ENCODE data around the gene BCAT1.
"Not testable (repeated sequence)": the region's sequence is repeated elsewhere in the genome, so short reads cannot be mapped to it uniquely, and the experiment has no call there.

BCAT1 gene

GRCh38 chr12:24822121-24822899 is 126.6 kb downstream of the BCAT1 start:
- Histone ChIP-seq H3K9me3 (ENCODE audit: control insufficient read depth, insufficient read depth, low read length) (no peaks in the 10 kb centered on the region), H3K36me3 (ENCODE audit: control insufficient read depth, insufficient read depth, low read length) (peaks cover 5% of the 10 kb centered on the region; the same call in 1 of the 2 replicates), H3K4me3 (ENCODE audit: low read length) (no peak overlapping the region), H3K27ac (ENCODE audit: low read length) (no peak overlapping the region), H3K4me1 (ENCODE audit: control insufficient read depth, insufficient read depth, low read length) (no peaks in the 10 kb centered on the region), H3K27me3 (ENCODE audit: control insufficient read depth, insufficient read depth, low read length) (no peaks in the 10 kb centered on the region)
- WGBS (ENCODE audit: insufficient coverage, insufficient read length): no CpG with 5 or more reads among the region's 5 CpGs
- no peak for DNase-seq (ENCODE audit: low read depth, low spot score)

- no peak for DNase-seq (ENCODE audit: low read depth, low spot score)
- peaks cover 7% of the 10 kb centered on the region; the same call in 1 of the 2 replicates for H3K36me3 ChIP-seq (ENCODE audit: control insufficient read depth, insufficient read depth, low read length)
- no peaks in the 10 kb centered on the region for H3K27me3 ChIP-seq (ENCODE audit: control insufficient read depth, insufficient read depth, low read length)
- H3K9me3 ChIP-seq (ENCODE audit: control insufficient read depth, insufficient read depth, low read length): no peaks in the 10 kb centered on the region
- no peaks in the 10 kb centered on the region for H3K4me1 ChIP-seq (ENCODE audit: control insufficient read depth, insufficient read depth, low read length)
- H3K4me3 ChIP-seq (ENCODE audit: low read length): no peak overlapping the region
- H3K27ac ChIP-seq (ENCODE audit: low read length): no peak overlapping the region
- no CpG with 5 or more reads among the region's 3 CpGs for WGBS (ENCODE audit: insufficient coverage, insufficient read length)
Observed at GRCh38 chr12:24821691-24822090, 127.2 kb downstream of the BCAT1 start.

DNA sequence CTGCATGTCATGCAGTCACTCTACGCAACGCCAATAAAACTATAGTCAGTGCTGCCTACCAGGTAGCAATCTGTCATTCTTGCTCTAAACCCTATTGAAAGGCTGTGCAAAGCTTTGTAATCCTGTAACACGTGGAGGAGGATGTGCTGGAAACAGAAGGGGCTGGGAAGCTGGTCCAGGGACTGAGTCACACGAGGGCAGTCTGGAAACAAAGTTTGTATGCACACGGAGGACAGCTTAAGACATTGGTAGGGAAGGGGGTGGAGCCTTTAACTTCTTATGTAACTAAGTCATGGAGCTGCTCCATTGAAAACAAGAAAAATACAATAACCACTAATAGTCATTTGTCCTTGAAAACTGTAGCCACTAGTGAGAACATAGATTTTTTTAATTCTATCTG is 128.0 kb downstream of the BCAT1 start:
- H3K36me3 ChIP-seq (ENCODE audit: control insufficient read depth, insufficient read depth, low read length): peaks cover 8% of the 10 kb centered on the region; the same call in 1 of the 2 replicates

DNA sequence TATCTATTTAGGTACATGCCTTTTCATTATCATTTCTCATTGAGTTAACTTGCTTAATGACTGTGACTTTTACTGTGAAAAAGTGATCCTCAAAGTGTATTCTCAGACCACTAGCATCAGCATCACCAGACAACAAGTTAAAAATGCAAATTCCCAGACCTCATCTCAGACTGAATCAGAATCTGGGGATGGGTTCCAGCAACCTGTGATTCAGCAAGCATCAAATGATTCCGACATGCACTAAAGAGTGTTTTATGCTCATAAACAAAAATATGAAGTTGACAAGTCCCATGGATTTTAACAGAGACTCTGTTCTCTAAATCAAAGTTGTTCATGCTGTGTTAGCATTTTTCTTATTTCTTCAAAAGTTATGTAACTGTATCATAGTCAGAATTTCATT is 130.6 kb downstream of the BCAT1 start:
- no peaks in the 10 kb centered on the region for H3K9me3 ChIP-seq (ENCODE audit: control insufficient read depth, insufficient read depth, low read length)
- DNase-seq (ENCODE audit: low read depth, low spot score): no peak
- peaks cover 8% of the 10 kb centered on the region; the same call in 1 of the 2 replicates for H3K36me3 ChIP-seq (ENCODE audit: control insufficient read depth, insufficient read depth, low read length)
- no CpG with 5 or more reads among the region's 1 CpG for WGBS (ENCODE audit: insufficient coverage, insufficient read length)
- no peak overlapping the region for H3K27ac ChIP-seq (ENCODE audit: low read length)
- H3K27me3 ChIP-seq (ENCODE audit: control insufficient read depth, insufficient read depth, low read length): no peaks in the 10 kb centered on the region
- H3K4me1 ChIP-seq (ENCODE audit: control insufficient read depth, insufficient read depth, low read length): no peaks in the 10 kb centered on the region
- H3K4me3 ChIP-seq (ENCODE audit: low read length): no peak overlapping the region

More for the DNA sequence above, 128.0 kb downstream of the BCAT1 start:
- no peak for DNase-seq (ENCODE audit: low read depth, low spot score)
- H3K9me3 ChIP-seq (ENCODE audit: control insufficient read depth, insufficient read depth, low read length): no peaks in the 10 kb centered on the region
- H3K27me3 ChIP-seq (ENCODE audit: control insufficient read depth, insufficient read depth, low read length): no peaks in the 10 kb centered on the region
- WGBS (ENCODE audit: insufficient coverage, insufficient read length): no CpG with 5 or more reads among the region's 5 CpGs
- no peak overlapping the region for H3K27ac ChIP-seq (ENCODE audit: low read length)
- no peaks in the 10 kb centered on the region for H3K4me1 ChIP-seq (ENCODE audit: control insufficient read depth, insufficient read depth, low read length)
- H3K4me3 ChIP-seq (ENCODE audit: low read length): no peak overlapping the region

DNA sequence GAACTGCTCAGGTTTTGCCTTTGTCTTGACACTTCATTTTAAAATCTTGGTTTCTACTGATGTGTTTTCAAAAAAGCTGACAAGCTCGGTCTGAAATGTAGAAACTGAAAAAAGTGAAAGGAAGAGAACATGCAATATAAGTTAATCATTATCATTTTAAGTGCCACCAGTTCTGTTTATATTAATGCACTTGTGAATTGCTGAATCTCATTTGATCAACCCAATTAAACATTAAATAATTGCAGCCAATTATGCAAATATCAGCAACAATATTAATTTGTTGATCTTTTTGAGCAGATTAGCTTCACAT is 133.8 kb downstream of the BCAT1 start:
- no CpG with 5 or more reads among the region's 1 CpG for WGBS (ENCODE audit: insufficient coverage, insufficient read length)
- DNase-seq (ENCODE audit: low read depth, low spot score): no peak
- Histone ChIP-seq H3K9me3 (ENCODE audit: control insufficient read depth, insufficient read depth, low read length) (no peaks in the 10 kb centered on the region), H3K27ac (ENCODE audit: low read length) (no peak overlapping the region), H3K36me3 (ENCODE audit: control insufficient read depth, insufficient read depth, low read length) (peaks cover 3% of the 10 kb centered on the region; the same call in 1 of the 2 replicates), H3K4me3 (ENCODE audit: low read length) (no peak overlapping the region), H3K27me3 (ENCODE audit: control insufficient read depth, insufficient read depth, low read length) (no peaks in the 10 kb centered on the region), H3K4me1 (ENCODE audit: control insufficient read depth, insufficient read depth, low read length) (no peaks in the 10 kb centered on the region)

DNA sequence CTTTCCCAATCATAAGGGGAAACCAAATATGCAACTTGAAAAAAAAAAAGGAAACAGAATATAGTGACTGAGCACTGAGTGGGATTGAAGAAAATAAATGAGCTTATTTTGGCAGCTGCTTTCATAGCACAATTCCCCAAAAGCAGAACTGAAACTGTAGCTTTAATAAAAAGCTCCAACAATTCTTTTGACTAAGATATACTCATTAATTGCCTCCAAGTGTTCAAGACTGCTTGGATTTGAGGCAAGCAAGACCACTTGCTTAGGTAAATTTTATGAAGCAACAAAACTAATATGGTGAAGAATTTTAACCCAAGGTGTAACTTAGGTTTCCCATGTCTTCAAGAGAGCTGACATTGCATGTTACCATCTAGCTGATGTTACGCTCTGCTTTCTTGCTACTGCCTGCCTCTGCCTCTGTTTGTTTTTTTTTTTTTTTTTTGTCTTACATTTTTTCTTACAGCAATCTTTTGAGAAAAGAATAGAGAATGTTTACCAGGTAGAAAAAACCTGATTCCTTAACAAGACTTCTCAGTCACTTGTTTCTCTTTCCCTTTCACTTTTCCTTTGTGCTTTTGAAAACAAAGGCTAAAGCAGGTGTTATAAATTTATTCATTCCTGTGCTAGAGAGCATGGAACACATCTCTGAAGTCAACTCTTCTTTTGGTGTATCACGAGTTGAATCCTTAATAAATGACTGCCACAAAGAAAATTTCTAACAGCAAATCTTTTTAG is 134.4 kb downstream of the BCAT1 start:
- no peak for DNase-seq (ENCODE audit: low read depth, low spot score)
- no peaks in the 10 kb centered on the region for H3K4me1 ChIP-seq (ENCODE audit: control insufficient read depth, insufficient read depth, low read length)
- H3K4me3 ChIP-seq (ENCODE audit: low read length): no peak overlapping the region
- WGBS (ENCODE audit: insufficient coverage, insufficient read length): no CpG with 5 or more reads among the region's 2 CpGs
- H3K36me3 ChIP-seq (ENCODE audit: control insufficient read depth, insufficient read depth, low read length): peaks cover 3% of the 10 kb centered on the region; the same call in 1 of the 2 replicates
- H3K9me3 ChIP-seq (ENCODE audit: control insufficient read depth, insufficient read depth, low read length): no peaks in the 10 kb centered on the region
- no peak overlapping the region for H3K27ac ChIP-seq (ENCODE audit: low read length)
- no peaks in the 10 kb centered on the region for H3K27me3 ChIP-seq (ENCODE audit: control insufficient read depth, insufficient read depth, low read length)

GRCh38 chr12:24810378-24810777 is 138.5 kb downstream of the BCAT1 start:
- no peak overlapping the region for H3K27ac ChIP-seq (ENCODE audit: low read length)
- no peak overlapping the region for H3K4me3 ChIP-seq (ENCODE audit: low read length)
- H3K36me3 ChIP-seq (ENCODE audit: control insufficient read depth, insufficient read depth, low read length): no peaks in the 10 kb centered on the region
- H3K27me3 ChIP-seq (ENCODE audit: control insufficient read depth, insufficient read depth, low read length): no peaks in the 10 kb centered on the region
- DNase-seq (ENCODE audit: low read depth, low spot score): no peak
- H3K9me3 ChIP-seq (ENCODE audit: control insufficient read depth, insufficient read depth, low read length): no peaks in the 10 kb centered on the region
- H3K4me1 ChIP-seq (ENCODE audit: control insufficient read depth, insufficient read depth, low read length): no peaks in the 10 kb centered on the region
- WGBS (ENCODE audit: insufficient coverage, insufficient read length): no CpG with 5 or more reads among the region's 5 CpGs

- H3K9me3 ChIP-seq (ENCODE audit: control insufficient read depth, insufficient read depth, low read length); DNase-seq (ENCODE audit: low read depth, low spot score); H3K4me3 ChIP-seq (ENCODE audit: low read length); H3K27me3 ChIP-seq (ENCODE audit: control insufficient read depth, insufficient read depth, low read length); H3K27ac ChIP-seq (ENCODE audit: low read length); H3K36me3 ChIP-seq (ENCODE audit: control insufficient read depth, insufficient read depth, low read length); H3K4me1 ChIP-seq (ENCODE audit: control insufficient read depth, insufficient read depth, low read length): not testable (repeated sequence)
- WGBS (ENCODE audit: insufficient coverage, insufficient read length): no CpG with 5 or more reads among the region's 1 CpG
Observed at GRCh38 chr12:24809306-24809705, 139.6 kb downstream of the BCAT1 start.

- no CpG with 5 or more reads among the region's 2 CpGs for WGBS (ENCODE audit: insufficient coverage, insufficient read length)
Observed at GRCh38 chr12:24808651-24809050, 140.2 kb downstream of the BCAT1 start.

GRCh38 chr12:24806386-24806785 is 142.5 kb downstream of the BCAT1 start:
- WGBS (ENCODE audit: insufficient coverage, insufficient read length): no CpG with 5 or more reads among the region's 2 CpGs

More at GRCh38 chr12:24808651-24809050, 140.2 kb downstream of the BCAT1 start:
- DNase-seq (ENCODE audit: low read depth, low spot score): no peak
- H3K27ac ChIP-seq (ENCODE audit: low read length): no peak overlapping the region
- no peaks in the 10 kb centered on the region for H3K9me3 ChIP-seq (ENCODE audit: control insufficient read depth, insufficient read depth, low read length)
- H3K27me3 ChIP-seq (ENCODE audit: control insufficient read depth, insufficient read depth, low read length): no peaks in the 10 kb centered on the region
- no peak overlapping the region for H3K4me3 ChIP-seq (ENCODE audit: low read length)
- H3K36me3 ChIP-seq (ENCODE audit: control insufficient read depth, insufficient read depth, low read length): no peaks in the 10 kb centered on the region
- no peaks in the 10 kb centered on the region for H3K4me1 ChIP-seq (ENCODE audit: control insufficient read depth, insufficient read depth, low read length)

More at GRCh38 chr12:24806386-24806785, 142.5 kb downstream of the BCAT1 start:
- no peaks in the 10 kb centered on the region for H3K27me3 ChIP-seq (ENCODE audit: control insufficient read depth, insufficient read depth, low read length)
- H3K4me1 ChIP-seq (ENCODE audit: control insufficient read depth, insufficient read depth, low read length): no peaks in the 10 kb centered on the region
- H3K4me3 ChIP-seq (ENCODE audit: low read length): no peak overlapping the region
- H3K36me3 ChIP-seq (ENCODE audit: control insufficient read depth, insufficient read depth, low read length): no peaks in the 10 kb centered on the region
- no peak for DNase-seq (ENCODE audit: low read depth, low spot score)
- no peaks in the 10 kb centered on the region; the same call in 1 of the 2 replicates for H3K9me3 ChIP-seq (ENCODE audit: control insufficient read depth, insufficient read depth, low read length)
- H3K27ac ChIP-seq (ENCODE audit: low read length): no peak overlapping the region

All from iPS DF 6.9 (cell line).